Kidney (tissue), 14 donors: ENCODE measurements around the gene CRYBG1. TPM values are rescaled to one million over a fixed set of nuclear protein-coding genes. Genes with fewer than 3 reads are reported as not detected.

ENCODE experiments used
- DNase-seq, 5 donors: peaks; one replicate each; pipeline ENCODE4 v3.0.0-alpha.2; 2013 to 2020
- FAIRE-seq: peaks from 2 replicates; lab custom pipeline; 2012; peaks lifted over from hg19 to GRCh38; lab: Jason Lieb, UNC
- H3K27ac ChIP-seq, 2 donors: one replicate each; pipeline ENCODE4 v1.7.0; 2013; ENCODE audit warnings: low read depth in 2 of 2, low read length in 2 of 2, inconsistent platforms in 1 of 2
- H3K27me3 ChIP-seq: one replicate; pipeline ENCODE4 v1.7.1; 2013; ENCODE audit warnings: low read length, inconsistent platforms; ENCODE audit not compliant: control insufficient read depth, insufficient read depth
- H3K36me3 ChIP-seq, 3 donors: one replicate each; pipeline versions ENCODE4 v1.7.0 to v1.7.1; 2013; ENCODE audit warnings: low read length in 3 of 3, control low read depth in 1 of 3, inconsistent platforms in 1 of 3; ENCODE audit not compliant: insufficient read depth in 3 of 3, control insufficient read depth in 2 of 3
- H3K4me1 ChIP-seq, 3 donors: one replicate each; pipeline versions ENCODE4 v1.7.0 to v1.7.1; 2013; ENCODE audit warnings: low read length in 3 of 3, inconsistent platforms in 1 of 3, low read depth in 1 of 3; ENCODE audit not compliant: control insufficient read depth in 2 of 3, insufficient read depth in 2 of 3
- H3K4me3 ChIP-seq, 3 donors: one replicate each; pipeline versions ENCODE4 v1.7.0 to v1.8.1; 2013; ENCODE audit warnings: low read length in 3 of 3, control low read depth in 1 of 3, inconsistent platforms in 1 of 3
- H3K9ac ChIP-seq, 3 donors: one replicate each; pipeline versions ENCODE4 v1.7.0 to v1.7.1; 2013; ENCODE audit warnings: low read length in 3 of 3, control low read depth in 1 of 3, inconsistent platforms in 1 of 3
- H3K9me3 ChIP-seq, 3 donors: one replicate each; pipeline versions ENCODE4 v1.7.0 to v1.7.1; 2013; ENCODE audit warnings: low read length in 3 of 3, control low read depth in 1 of 3, inconsistent platforms in 1 of 3; ENCODE audit not compliant: control insufficient read depth in 2 of 3, insufficient read depth in 1 of 3
- CTCF ChIP-seq: IDR thresholded peaks from 3 replicates; pipeline ENCODE4 v1.5.1; 2012; ENCODE audit warnings: mild to moderate bottlenecking, moderate library complexity, borderline replicate concordance; ENCODE audit not compliant: insufficient read depth; ENCODE audit errors: extremely low read depth
- intact Hi-C: fragments of 100-400 bp; cut with DNase I; formaldehyde crosslinking; loops from one replicate; pipeline ENCODE4 v1.11.1; 2022
- polyA plus RNA-seq: library from polyadenylated mRNA; stranded (reverse); fragments of 350-450 nt; fragmentation: Illumina TruSeq; extraction: RNeasy Lipid Tissue Mini Kit (QIAGEN cat#74804); gene quantifications from one replicate; pipeline ENCODE4 v1.2.3, GENCODE V29; 2014; ENCODE audit warnings: low read depth, low replicate concordance; ENCODE audit not compliant: insufficient read depth
- total RNA-seq: library from RNA; stranded (reverse); fragmentation: NEBNext Ultra II Directional; extraction: Animal tissue kit (Norgen Biotek cat#: 25700); gene quantifications from one replicate; pipeline ENCODE4 v1.2.1, GENCODE V29; 2021
- donor health status: control.
- donor health status: control.
- donor health status: control.
- donor health status: control.
- donor health status: control.
- donor health status: DM: yes; HTN: yes; CAD: no.
- donor health status: Normal renal cell carcinoma (clear cell type).

CRYBG1 gene
- total and polyA plus RNA-seq, 2 donors from 2014 or later: 7.0 to 32.6 TPM

GRCh38 chr6:106536851-106537250 is 176.3 kb downstream of the CRYBG1 start:
- TF ChIP-seq CTCF: no peak
- FAIRE-seq (no peak), DNase-seq (no peak)
- H3K4me1 ChIP-seq: no peaks in the 10 kb centered on the region
- H3K4me3 ChIP-seq: no peak overlapping the region
- H3K36me3 ChIP-seq: peaks cover 0 to 2% (median 0%) of the 10 kb centered on the region in 3 donors
- no peaks in the 10 kb centered on the region for H3K9me3 ChIP-seq
- H3K9ac ChIP-seq: no peak overlapping the region
- intact Hi-C loops: no loop called here
- H3K27ac ChIP-seq: no peak overlapping the region
- H3K27me3 ChIP-seq: no peaks in the 10 kb centered on the region

DNA sequence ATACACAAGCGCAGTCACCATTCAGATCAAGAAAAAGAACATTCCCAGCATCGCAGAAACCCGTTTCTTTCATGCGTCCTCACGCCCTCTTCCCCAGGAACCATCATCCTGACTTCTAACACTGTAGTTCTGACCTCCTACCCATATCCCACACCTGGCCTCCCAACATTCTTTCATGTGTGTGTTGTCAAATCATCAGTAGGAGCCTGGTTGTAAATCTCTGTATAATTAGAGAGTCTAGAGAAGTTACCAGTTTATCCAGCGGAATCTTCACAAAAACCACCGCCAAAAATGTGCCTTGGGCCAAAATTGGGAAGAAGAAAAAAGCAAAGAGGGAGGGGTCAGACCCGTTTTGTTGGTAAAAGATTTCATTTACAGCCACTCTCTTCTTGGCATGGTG is 177.1 kb downstream of the CRYBG1 start:
- FAIRE-seq (no peak), DNase-seq (no peak)
- no peak for TF ChIP-seq CTCF
- intact Hi-C loops: no loop called here
- no peaks in the 10 kb centered on the region for H3K9me3 ChIP-seq
- H3K27me3 ChIP-seq: no peaks in the 10 kb centered on the region
- no peak overlapping the region for H3K27ac ChIP-seq
- peaks cover 0 to 2% (median 0%) of the 10 kb centered on the region in 3 donors for H3K36me3 ChIP-seq
- H3K4me3 ChIP-seq: no peak overlapping the region
- H3K9ac ChIP-seq: no peak overlapping the region
- no peaks in the 10 kb centered on the region for H3K4me1 ChIP-seq

- Histone ChIP-seq H3K27ac (no peak overlapping the region), H3K9me3 (no peaks in the 10 kb centered on the region), H3K4me3 (no peak overlapping the region), H3K36me3 (peaks cover 0 to 2% (median 0%) of the 10 kb centered on the region in 3 donors), H3K4me1 (no peaks in the 10 kb centered on the region), H3K9ac (no peak overlapping the region), H3K27me3 (no peaks in the 10 kb centered on the region)
- no peak for TF ChIP-seq CTCF
- no peak for DNase-seq
- intact Hi-C loops: no loop called here
- no peak for FAIRE-seq
Measured at GRCh38 chr6:106538145-106538544, 177.6 kb downstream of the CRYBG1 start.

- intact Hi-C loops: no loop called here
- Histone ChIP-seq H3K9me3 (no peaks in the 10 kb centered on the region), H3K27me3 (no peaks in the 10 kb centered on the region), H3K9ac (no peak overlapping the region), H3K36me3 (peaks cover 0 to 16% (median 2%) of the 10 kb centered on the region in 3 donors), H3K4me3 (no peak overlapping the region), H3K4me1 (no peaks in the 10 kb centered on the region), H3K27ac (no peak overlapping the region)
- no peak for TF ChIP-seq CTCF
- FAIRE-seq (no peak), DNase-seq (peak in 1 of 5 donors; percentile 21)
Measured at GRCh38 chr6:106539936-106540335, 179.4 kb downstream of the CRYBG1 start.
